ENCODE data around the gene WDR70.
"Not testable (repeated sequence)": the region's sequence is repeated elsewhere in the genome, so short reads cannot be mapped to it uniquely, and the experiment has no call there.

WDR70 gene

DNA sequence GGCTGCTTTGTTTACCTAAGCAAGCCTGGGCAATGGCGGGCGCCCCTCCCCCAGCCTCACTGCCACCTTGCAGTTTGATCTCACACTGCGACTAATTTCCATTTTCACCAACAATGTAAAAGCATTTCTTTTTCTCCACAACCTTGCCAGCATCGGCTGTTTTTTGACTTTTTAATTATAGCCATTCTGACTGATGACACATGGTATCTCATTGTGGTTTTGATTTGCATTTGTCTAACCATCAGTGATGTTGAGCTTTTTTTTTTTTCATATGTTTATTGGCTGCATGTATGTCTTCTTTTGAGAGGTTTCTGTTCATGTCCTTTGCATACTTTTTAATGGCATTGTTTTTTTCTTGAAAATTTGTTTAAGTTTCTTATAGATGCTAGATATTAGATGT is 300.8 kb downstream of the WDR70 start:
- not testable (repeated sequence) for H2AFZ ChIP-seq (ENCODE audit: low read depth, low read length, severe bottlenecking); H3K9me3 ChIP-seq (ENCODE audit: insufficient read depth, low read length); H3K27ac ChIP-seq (ENCODE audit: low read depth, low read length)

DNA sequence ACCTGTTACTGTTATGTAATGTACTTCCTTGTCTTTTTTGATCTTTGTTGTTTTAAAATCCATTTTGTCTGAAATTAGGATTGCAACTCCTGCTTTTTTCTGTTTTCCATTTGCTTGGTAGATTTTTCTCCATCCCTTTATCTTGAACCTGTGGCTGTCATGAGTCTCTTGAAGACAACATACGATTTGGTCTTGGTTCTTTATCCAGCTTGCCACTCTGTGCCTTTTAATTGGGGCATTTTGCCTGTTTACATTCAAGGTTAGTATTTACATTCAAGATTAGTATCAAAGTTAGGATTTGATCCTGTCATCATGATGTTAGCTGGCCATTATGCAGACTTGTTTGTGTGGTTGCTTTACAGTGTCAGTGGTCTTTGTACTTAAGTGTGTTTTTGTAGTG is 304.0 kb downstream of the WDR70 start:
- no peak overlapping the region for H3K27ac ChIP-seq (ENCODE audit: low read depth, low read length)
- no peaks in the 10 kb centered on the region for H4K20me1 ChIP-seq (ENCODE audit: low read depth, low read length)
- no peaks in the 10 kb centered on the region for H3F3A ChIP-seq (ENCODE audit: insufficient read depth)
- H3K4me2 ChIP-seq (ENCODE audit: low read depth, low read length, poor library complexity, severe bottlenecking): no peak overlapping the region
- no peaks in the 10 kb centered on the region for H3K79me2 ChIP-seq (ENCODE audit: insufficient read depth, low read length)
- no peak overlapping the region for H3K9ac ChIP-seq (ENCODE audit: low read length)
- no peak overlapping the region for H2AFZ ChIP-seq (ENCODE audit: low read depth, low read length, severe bottlenecking)
- H3K27me3 ChIP-seq (ENCODE audit: low read length): no peaks in the 10 kb centered on the region
- H3K4me3 ChIP-seq (ENCODE audit: insufficient read depth, low read length, poor library complexity, severe bottlenecking): no peak overlapping the region
- H3K9me3 ChIP-seq (ENCODE audit: insufficient read depth, low read length): peaks cover 8% of the 10 kb centered on the region; the same call in 1 of the 2 replicates
- TF ChIP-seq, protein P1, sequence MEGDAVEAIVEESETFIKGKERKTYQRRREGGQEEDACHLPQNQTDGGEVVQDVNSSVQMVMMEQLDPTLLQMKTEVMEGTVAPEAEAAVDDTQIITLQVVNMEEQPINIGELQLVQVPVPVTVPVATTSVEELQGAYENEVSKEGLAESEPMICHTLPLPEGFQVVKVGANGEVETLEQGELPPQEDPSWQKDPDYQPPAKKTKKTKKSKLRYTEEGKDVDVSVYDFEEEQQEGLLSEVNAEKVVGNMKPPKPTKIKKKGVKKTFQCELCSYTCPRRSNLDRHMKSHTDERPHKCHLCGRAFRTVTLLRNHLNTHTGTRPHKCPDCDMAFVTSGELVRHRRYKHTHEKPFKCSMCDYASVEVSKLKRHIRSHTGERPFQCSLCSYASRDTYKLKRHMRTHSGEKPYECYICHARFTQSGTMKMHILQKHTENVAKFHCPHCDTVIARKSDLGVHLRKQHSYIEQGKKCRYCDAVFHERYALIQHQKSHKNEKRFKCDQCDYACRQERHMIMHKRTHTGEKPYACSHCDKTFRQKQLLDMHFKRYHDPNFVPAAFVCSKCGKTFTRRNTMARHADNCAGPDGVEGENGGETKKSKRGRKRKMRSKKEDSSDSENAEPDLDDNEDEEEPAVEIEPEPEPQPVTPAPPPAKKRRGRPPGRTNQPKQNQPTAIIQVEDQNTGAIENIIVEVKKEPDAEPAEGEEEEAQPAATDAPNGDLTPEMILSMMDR (IDR thresholded peaks at IDR 0.05; ENCODE audit: insufficient read depth, low read length, poor library complexity, severe bottlenecking): no peak
- TF ChIP-seq EZH2phosphoT487 (conservative IDR thresholded peaks at IDR 0.05; ENCODE audit: low read length): no peak
- no peaks in the 10 kb centered on the region for H3K36me3 ChIP-seq (ENCODE audit: low read length)
- H3K9me2 ChIP-seq (replicated peaks; ENCODE audit: insufficient read depth, low read length): no peaks in the 10 kb centered on the region

More for the DNA sequence above, 300.8 kb downstream of the WDR70 start:
- H4K20me1 ChIP-seq (ENCODE audit: low read depth, low read length); H3K36me3 ChIP-seq (ENCODE audit: low read length); H3K27me3 ChIP-seq (ENCODE audit: low read length); H3K9ac ChIP-seq (ENCODE audit: low read length); H3K4me2 ChIP-seq (ENCODE audit: low read depth, low read length, poor library complexity, severe bottlenecking); H3F3A ChIP-seq (ENCODE audit: insufficient read depth); H3K9me2 ChIP-seq (replicated peaks; ENCODE audit: insufficient read depth, low read length); H3K79me2 ChIP-seq (ENCODE audit: insufficient read depth, low read length); H3K4me3 ChIP-seq (ENCODE audit: insufficient read depth, low read length, poor library complexity, severe bottlenecking): not testable (repeated sequence)

DNA sequence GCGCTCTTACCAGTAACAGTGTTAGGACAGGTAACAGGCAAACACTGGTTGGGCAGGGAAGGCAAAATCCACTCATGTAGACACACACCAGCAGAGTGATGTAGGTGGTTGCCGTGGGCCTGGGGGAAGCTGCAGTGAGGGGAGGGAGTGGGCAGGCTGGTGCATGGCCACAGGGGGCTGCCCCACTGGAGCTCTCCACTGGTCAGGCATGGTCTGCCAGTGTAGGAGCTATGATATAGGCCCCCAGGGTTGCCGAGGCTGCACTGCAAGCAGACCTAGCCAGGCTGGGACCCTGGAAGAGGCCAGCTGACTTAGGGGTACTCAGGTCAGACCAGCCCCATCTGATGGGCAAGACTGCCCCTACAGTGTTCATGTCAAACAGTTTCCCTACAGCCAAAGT is 306.1 kb downstream of the WDR70 start:
- Histone ChIP-seq H3K4me2 (ENCODE audit: low read depth, low read length, poor library complexity, severe bottlenecking) (no peak overlapping the region), H4K20me1 (ENCODE audit: low read depth, low read length) (no peaks in the 10 kb centered on the region), H3K27ac (ENCODE audit: low read depth, low read length) (no peak overlapping the region), H3K9ac (ENCODE audit: low read length) (no peak overlapping the region), H3K9me3 (ENCODE audit: insufficient read depth, low read length) (peaks cover 3% of the 10 kb centered on the region; the same call in 1 of the 2 replicates), H3K79me2 (ENCODE audit: insufficient read depth, low read length) (no peaks in the 10 kb centered on the region), H3K27me3 (ENCODE audit: low read length) (no peaks in the 10 kb centered on the region), H3F3A (ENCODE audit: insufficient read depth) (no peaks in the 10 kb centered on the region), H2AFZ (ENCODE audit: low read depth, low read length, severe bottlenecking) (no peak overlapping the region), H3K36me3 (ENCODE audit: low read length) (no peaks in the 10 kb centered on the region), H3K4me3 (ENCODE audit: insufficient read depth, low read length, poor library complexity, severe bottlenecking) (no peak overlapping the region), H3K9me2 (replicated peaks; ENCODE audit: insufficient read depth, low read length) (no peaks in the 10 kb centered on the region)
- no peak for TF ChIP-seq EZH2phosphoT487 (conservative IDR thresholded peaks at IDR 0.05; ENCODE audit: low read length)
- TF ChIP-seq, protein P1 (IDR thresholded peaks at IDR 0.05; ENCODE audit: insufficient read depth, low read length, poor library complexity, severe bottlenecking): no peak

DNA sequence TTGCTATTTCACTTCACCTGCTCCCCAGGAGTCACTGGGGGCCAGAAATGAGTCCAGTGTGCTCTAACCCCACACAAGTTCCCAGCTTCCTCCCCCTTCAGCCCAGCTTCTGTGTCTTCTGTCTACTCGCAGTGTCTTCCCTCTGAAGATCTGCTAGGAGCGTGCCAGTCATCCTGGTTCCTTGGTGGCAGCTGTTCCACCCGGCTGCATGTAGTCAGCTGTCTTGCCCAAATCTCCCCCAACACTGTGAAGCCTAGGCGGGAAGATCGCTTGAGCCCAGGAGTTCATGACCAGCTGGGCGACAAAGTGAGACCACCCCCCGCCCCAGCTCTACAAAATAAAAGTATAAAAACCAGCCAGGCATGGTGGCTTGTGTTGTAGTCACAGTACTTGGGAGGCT is 306.7 kb downstream of the WDR70 start:
- TF ChIP-seq, protein P1 (IDR thresholded peaks at IDR 0.05; ENCODE audit: insufficient read depth, low read length, poor library complexity, severe bottlenecking): no peak
- TF ChIP-seq EZH2phosphoT487 (conservative IDR thresholded peaks at IDR 0.05; ENCODE audit: low read length): no peak
- no peaks in the 10 kb centered on the region for H3K27me3 ChIP-seq (ENCODE audit: low read length)
- H3F3A ChIP-seq (ENCODE audit: insufficient read depth): no peaks in the 10 kb centered on the region
- H3K4me3 ChIP-seq (ENCODE audit: insufficient read depth, low read length, poor library complexity, severe bottlenecking): no peak overlapping the region
- no peak overlapping the region for H3K27ac ChIP-seq (ENCODE audit: low read depth, low read length)
- no peaks in the 10 kb centered on the region for H3K9me2 ChIP-seq (replicated peaks; ENCODE audit: insufficient read depth, low read length)
- H2AFZ ChIP-seq (ENCODE audit: low read depth, low read length, severe bottlenecking): no peak overlapping the region
- H4K20me1 ChIP-seq (ENCODE audit: low read depth, low read length): no peaks in the 10 kb centered on the region
- no peak overlapping the region for H3K9ac ChIP-seq (ENCODE audit: low read length)
- H3K9me3 ChIP-seq (ENCODE audit: insufficient read depth, low read length): 0 out of 2 replicates have a peak, but pooled peaks cover 3% of the 10 kb centered on the region
- H3K36me3 ChIP-seq (ENCODE audit: low read length): no peaks in the 10 kb centered on the region
- no peaks in the 10 kb centered on the region for H3K79me2 ChIP-seq (ENCODE audit: insufficient read depth, low read length)
- H3K4me2 ChIP-seq (ENCODE audit: low read depth, low read length, poor library complexity, severe bottlenecking): no peak overlapping the region

DNA sequence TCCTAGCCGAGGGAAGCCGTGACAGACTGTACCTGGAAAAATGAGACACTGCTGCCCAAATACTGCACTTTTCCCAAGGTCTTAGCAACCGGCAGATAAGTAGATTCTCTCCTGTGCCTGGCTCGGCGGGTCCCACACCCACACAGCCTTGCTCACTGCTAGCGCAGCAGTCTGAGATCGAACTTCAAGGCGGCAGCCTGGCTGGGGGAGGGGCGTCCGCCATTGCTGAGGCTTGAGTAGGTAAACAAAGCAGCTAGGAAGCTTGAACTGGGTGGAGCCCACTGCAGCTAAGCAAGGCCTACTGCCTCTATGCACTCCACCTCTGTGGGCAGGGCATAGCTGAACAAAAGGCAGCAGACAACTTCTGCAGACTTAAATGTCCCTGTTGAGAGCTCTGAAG is 309.8 kb downstream of the WDR70 start:
- H3K9me3 ChIP-seq (ENCODE audit: insufficient read depth, low read length); H3K9me2 ChIP-seq (replicated peaks; ENCODE audit: insufficient read depth, low read length); H3K9ac ChIP-seq (ENCODE audit: low read length); H2AFZ ChIP-seq (ENCODE audit: low read depth, low read length, severe bottlenecking); H3K79me2 ChIP-seq (ENCODE audit: insufficient read depth, low read length); H4K20me1 ChIP-seq (ENCODE audit: low read depth, low read length); H3K36me3 ChIP-seq (ENCODE audit: low read length); H3K4me2 ChIP-seq (ENCODE audit: low read depth, low read length, poor library complexity, severe bottlenecking); H3K4me3 ChIP-seq (ENCODE audit: insufficient read depth, low read length, poor library complexity, severe bottlenecking); H3F3A ChIP-seq (ENCODE audit: insufficient read depth); H3K27me3 ChIP-seq (ENCODE audit: low read length); H3K27ac ChIP-seq (ENCODE audit: low read depth, low read length): not testable (repeated sequence)

DNA sequence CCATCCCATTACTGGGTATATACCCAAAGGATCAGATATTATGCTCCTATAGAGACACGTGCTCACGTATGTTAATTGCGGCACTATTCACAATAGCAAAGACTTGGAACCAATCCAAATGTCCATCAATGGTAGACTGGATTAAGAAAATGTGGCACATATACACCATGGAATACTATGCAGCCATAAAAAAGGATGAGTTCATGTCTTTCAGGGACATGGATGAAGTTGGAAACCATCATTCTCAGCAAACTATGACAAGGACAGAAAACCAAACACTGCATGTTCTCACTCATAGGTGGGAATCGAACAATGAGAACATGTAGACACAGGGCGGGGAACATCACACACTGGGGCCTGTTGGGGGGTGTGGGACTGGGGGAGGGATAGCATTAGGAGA is 315.2 kb downstream of the WDR70 start:
- not testable (repeated sequence) for H3K4me2 ChIP-seq (ENCODE audit: low read depth, low read length, poor library complexity, severe bottlenecking); H3K9ac ChIP-seq (ENCODE audit: low read length); H3K9me2 ChIP-seq (replicated peaks; ENCODE audit: insufficient read depth, low read length); H3K9me3 ChIP-seq (ENCODE audit: insufficient read depth, low read length); H3F3A ChIP-seq (ENCODE audit: insufficient read depth); H3K79me2 ChIP-seq (ENCODE audit: insufficient read depth, low read length); H3K27ac ChIP-seq (ENCODE audit: low read depth, low read length); H4K20me1 ChIP-seq (ENCODE audit: low read depth, low read length); H2AFZ ChIP-seq (ENCODE audit: low read depth, low read length, severe bottlenecking); H3K4me3 ChIP-seq (ENCODE audit: insufficient read depth, low read length, poor library complexity, severe bottlenecking); H3K36me3 ChIP-seq (ENCODE audit: low read length); H3K27me3 ChIP-seq (ENCODE audit: low read length)
